GM19023 (cell line): Measurements from ENCODE around the gene COTL1.

Experiments
- ATAC-seq: cut with Tn5 transposase; IDR thresholded peaks from one replicate; pipeline ENCODE4 v1.9.1; 2021; ENCODE audit warnings: mild to moderate bottlenecking, moderate library complexity; ENCODE audit not compliant: unreplicated experiment

Gene COTL1

GRCh38 chr16:84614968-84615813 is 2.7 kb downstream of the COTL1 start:
- ATAC-seq, result no peak

DNA sequence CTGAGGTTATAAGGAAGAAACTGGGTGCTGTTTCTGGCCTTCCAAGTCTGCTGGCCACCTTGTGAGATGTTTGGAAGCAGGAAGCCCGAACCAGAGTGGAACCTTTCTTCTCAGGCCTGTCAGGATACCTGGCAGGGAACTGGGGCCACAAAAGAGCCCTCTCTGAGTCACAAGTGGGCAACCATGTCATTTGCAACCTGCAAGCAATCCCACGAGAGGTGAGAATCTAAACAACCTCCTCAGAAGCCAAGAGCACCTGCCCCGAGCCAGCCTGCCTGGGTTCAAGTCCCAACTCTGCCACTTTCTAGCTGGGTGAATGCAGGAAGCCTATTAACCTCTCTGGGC is 3.3 kb downstream of the COTL1 start:
- ATAC-seq, result no peak

DNA sequence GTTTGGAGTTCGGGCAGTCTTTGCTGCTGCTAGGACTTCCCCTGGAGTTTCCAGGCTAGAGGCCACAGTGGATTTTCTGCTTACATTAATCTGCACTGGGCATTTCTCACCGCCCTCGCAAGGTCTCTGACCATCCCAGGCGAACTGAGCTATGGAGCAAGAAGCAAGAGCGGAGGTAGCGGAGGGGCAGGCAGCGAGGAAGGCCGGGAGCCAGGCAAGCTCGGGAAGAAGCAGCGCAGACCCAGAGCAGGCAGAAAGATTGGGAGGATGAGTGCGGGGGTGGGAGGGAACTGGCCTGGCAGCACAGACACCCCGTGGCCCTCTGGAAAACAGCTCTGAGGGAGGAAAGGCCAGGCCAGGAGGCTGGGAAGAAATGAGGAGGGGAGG is 3.8 kb downstream of the COTL1 start:
- ATAC-seq, result no peak

DNA sequence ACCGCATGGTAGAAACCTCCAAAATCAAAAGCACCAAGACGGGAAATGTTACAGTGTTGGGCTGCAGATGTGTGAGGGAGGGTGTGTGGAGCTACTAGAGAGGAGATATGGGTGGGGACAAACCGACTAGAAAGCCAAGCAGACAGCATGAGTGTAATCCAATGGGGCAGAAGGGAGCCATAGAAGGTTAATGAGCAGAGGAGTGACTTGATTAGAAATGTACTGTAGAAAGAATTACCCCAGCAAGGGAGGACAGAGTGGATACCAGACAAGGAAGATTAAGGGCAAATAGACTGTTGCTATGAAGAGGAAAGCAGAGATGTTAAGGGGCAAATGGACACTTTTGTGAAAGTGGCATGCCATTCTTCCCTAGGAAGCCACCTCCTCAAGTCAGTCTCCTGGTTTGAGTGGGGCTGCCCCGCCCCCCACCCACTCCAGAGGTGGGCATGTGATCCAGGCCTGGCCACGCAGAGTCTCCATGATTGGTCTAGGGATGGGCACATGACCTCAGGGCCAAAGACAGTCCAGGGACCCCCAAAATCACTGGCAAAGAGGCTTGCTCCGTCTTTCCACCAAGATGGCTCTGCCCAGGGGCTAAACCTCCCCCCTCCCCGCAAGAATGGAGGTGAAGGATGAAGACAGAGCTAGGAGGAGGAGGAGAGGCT is 4.3 kb downstream of the COTL1 start:
- no peak for ATAC-seq

DNA sequence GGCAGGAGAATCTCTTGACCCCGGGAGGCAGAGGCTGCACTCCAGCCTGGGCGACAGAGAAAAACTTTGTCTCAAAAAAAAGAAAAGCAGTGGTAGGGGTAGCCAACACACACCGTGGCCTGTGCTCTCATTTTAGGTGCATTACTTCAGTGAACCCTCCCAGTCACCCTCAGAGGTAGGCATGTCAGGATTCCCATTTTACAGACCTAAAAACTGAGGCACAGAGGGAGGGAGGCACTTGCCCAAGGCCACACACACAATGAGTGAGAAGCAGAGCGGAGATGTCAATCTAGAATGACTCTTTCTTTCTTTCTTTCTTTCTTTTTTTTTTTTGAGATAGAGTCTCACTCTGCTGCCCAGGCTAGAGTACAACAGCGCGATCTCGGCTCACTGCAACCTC is 5.2 kb downstream of the COTL1 start:
- ATAC-seq, result no peak

DNA sequence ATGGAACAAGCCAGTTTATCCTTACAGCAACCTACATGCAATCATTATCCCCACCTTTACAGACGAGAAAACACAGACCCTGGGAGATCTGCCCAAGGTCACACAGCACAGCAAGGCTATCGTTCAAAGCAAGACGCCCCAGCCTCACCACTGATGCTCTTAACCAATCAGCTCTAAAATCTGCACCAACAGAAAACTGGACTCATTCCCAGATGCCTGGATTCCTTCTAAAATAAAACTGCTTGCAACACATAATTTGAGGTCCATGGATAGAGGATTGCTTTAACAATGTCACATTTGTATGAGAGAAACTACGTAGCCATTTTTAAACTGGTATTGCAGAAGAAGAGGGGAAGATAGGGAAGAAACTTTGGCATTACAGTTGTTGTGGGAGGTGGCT is 6.8 kb downstream of the COTL1 start:
- ATAC-seq, result no peak

DNA sequence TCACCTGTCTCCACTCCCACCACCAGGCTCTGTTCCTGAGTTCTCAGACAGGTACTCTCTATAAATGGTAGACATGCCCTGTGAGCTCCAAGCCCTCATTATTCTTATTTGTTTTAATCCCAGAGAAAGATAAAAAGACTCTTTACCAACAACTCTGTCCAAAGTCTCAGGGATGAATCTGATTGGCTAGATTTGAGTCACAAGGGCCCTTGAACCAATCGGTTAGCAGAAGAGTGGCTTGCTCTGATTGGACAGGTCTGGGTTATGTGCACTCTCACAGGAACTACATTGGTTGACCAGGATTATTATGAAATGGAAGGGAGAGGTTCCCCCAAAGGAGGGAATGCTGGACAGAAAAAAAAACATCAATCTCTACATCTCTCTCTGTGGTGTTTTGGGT is 7.5 kb downstream of the COTL1 start:
- no peak for ATAC-seq

GRCh38 chr16:84609563-84610177 is 8.2 kb downstream of the COTL1 start:
- no peak for ATAC-seq

DNA sequence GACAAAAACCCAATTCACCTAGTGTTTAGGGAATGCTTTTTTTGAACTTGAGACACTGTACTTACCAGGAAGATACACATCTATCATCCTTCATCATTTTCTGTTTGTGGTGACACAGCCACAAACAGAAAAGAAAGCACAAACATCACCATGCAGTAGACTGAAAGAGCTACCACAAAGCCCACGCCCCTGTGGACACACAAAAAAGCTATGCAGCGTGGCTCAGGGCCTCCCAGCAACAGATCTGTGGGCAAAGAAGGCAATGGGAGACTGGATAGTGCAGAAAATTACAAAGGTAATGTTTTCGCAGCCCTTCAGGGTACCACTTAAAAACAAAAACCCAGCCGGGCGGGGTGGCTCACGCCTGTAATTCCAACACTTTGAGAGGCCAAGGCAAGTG is 9.6 kb downstream of the COTL1 start:
- no peak for ATAC-seq

- peak; percentile 49 for ATAC-seq
Measured at GRCh38 chr16:84607694-84608093, 10.2 kb downstream of the COTL1 start.

DNA sequence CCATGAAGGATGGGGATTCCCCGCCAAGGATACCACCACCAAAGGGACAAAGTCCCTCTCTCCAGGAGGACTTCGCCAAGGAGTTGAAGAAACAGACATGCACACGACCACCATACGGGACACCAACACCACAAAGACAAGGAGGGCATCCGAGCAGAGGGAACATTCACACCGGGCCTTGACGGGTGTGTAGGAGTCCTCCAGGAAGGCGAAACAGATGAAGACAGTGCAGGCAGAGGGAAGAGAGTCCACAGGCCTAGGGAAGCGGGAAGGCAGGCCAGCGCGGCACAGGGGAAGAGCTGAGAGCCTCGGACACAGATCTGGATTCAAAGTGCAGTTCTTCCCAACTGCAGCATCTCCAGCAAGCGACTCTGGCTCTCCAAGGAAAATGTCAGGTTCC is 10.8 kb downstream of the COTL1 start:
- no peak for ATAC-seq

GRCh38 chr16:84606081-84606875 is 11.6 kb downstream of the COTL1 start:
- ATAC-seq, result no peak

GRCh38 chr16:84605339-84605848 is 12.5 kb downstream of the COTL1 start:
- ATAC-seq, result no peak

- no peak for ATAC-seq
Measured at GRCh38 chr16:84604477-84605013, 13.3 kb downstream of the COTL1 start.

- ATAC-seq, result no peak
Measured at GRCh38 chr16:84603940-84604339, 13.9 kb downstream of the COTL1 start.

GRCh38 chr16:84603140-84603816 is 14.6 kb downstream of the COTL1 start:
- no peak for ATAC-seq

GRCh38 chr16:84600343-84601229 is 17.3 kb downstream of the COTL1 start:
- peak; percentile 65 for ATAC-seq

DNA sequence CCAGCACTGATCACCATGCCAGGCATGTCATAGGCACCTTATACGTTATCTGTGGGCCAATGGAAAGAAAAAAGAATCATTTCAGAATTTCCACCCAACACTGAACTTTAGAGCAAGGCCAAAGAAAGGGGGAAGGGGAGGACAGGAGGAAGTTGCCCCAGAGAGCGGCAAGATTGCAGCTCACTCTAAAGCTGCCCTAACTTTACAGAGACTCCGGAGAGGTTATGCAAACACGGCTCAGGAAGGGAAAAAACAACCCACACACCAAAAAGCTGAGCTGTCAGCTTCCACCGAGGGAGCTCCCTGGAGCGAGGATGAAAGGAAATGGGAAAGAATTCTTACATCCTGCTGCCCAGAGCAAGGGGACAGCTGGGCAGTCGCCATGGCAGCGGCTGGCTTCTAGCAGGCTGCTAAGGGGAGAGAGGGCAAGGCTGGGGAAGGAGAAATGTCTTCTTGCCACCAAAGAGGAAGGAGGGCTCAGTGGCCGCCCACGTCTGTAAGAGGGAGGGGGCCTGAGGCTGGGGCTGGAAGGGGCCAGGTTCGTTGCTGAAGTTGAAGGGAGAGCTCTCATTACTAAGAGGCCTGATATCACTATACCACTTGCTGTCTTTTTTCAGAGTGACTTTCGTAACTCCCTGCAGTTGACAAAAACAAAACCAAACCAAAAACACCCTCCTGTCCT is 18.2 kb downstream of the COTL1 start:
- ATAC-seq, result peak; percentile 31

DNA sequence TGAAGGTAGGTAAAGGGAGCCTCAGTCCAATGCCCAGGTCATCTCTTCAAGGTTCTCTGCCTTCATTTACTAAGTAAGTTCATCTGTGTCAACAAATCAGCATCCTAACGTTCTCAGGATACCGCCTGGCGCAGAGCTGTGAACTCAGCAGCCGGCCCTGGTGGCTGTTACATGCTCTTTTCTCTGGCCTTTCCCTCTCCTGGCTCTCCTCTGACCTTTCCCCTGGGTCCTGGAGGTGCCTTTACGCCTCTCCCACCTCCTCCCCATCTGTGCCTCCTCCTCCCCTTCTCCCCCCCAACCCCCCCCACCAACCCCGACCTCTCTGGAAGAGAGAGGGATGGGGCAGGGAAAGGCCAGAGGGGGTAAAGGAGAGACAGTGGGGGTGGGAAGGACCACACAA is 19.5 kb downstream of the COTL1 start:
- no peak for ATAC-seq
